ENCODE results near the gene HPGDS.
"Not testable (repeated sequence)": the region's sequence is repeated elsewhere in the genome, so short reads cannot be mapped to it uniquely, and the experiment has no call there.

Gene HPGDS

GRCh38 chr4:94307231-94307871 is 35.3 kb downstream of the HPGDS start:
- no peak for DNase-seq

GRCh38 chr4:94306713-94307112 is 35.9 kb downstream of the HPGDS start:
- DNase-seq: no peak

GRCh38 chr4:94305466-94306225 is 37.0 kb downstream of the HPGDS start:
- DNase-seq: no peak

GRCh38 chr4:94304365-94304971 is 38.2 kb downstream of the HPGDS start:
- peak; percentile 25 for DNase-seq

DNA sequence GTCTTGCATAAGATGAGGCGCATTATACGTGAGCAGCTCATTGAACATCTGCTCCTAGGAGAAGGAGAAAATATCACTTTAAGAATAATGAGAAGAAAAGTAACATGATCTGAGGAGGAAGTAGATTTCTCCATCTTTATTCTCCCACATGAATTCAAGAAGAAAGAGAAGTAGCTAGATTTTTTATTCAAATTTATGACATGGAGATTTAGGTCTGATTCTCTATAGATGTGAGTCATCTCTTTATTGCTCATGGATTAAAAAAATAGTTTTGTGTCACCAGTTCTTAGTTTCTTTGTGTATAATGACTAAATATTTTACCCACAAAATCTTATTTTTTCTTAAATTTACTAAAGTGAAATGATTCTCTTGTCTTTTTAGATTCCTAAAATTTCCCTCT is 40.4 kb downstream of the HPGDS start:
- no peak for DNase-seq

DNA sequence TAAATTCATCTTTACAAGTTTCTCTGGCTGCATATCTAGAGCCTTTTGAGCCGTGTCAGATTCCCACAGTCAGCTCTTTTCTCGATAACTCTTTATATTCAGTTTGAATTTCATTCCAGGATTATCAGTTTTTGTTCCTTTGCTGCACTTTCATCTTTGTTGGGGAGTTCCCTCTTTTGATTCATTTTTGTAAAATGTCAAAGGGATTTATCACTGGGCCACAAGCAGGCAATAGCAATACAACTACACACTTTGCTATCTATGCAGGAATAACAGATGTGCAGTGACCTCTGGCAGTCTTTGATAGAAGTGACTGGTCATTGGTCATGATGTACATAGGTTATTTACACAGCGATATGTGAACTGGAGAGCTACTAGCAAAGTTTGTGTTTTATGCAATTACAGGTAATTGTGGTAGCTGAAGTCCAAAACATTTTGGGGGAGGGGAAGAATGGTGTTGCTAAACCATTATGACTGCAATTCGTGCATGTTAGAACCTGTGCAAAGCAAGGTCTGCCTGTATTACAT is 43.8 kb downstream of the HPGDS start:
- DNase-seq: no peak

DNA sequence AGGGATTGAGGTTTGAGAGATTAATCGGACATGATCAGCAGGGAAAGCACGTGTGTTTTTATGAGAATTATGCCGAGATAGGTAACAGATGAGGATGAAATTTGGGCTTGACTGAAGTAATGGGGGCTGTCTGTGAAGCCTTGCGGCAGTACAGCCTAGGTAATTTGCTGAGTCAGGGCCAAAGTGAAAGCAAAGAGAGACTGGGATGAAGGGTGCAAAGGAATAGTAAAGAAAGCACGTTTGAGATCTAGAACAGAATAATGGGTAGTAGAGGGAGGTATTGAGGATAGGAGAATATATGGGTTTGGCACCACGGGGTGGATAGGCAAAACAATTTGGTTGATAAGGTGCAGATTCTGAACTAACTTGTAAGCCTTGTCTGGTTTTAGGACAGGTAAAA is 47.2 kb downstream of the HPGDS start:
- DNase-seq: not testable (repeated sequence)

DNA sequence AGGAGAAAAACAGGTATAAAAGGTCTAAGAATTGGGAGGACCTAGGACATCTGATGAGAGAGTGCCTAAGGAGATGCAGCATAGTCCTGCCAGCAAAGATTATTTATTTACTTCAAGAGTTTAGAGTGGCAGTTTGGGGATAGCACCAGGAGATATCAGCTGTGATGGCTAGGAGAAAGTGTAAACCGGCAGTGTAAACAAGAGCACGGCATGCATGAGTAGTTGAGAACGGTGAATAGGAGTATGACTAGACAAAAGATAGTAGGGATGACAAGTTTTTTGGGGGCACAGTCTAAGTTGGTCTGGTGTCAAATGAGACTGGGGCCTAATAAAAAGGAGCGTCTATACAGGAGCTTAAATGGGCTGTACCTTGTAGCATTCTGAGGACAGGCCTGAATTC is 48.7 kb downstream of the HPGDS start:
- DNase-seq: not testable (repeated sequence)

DNA sequence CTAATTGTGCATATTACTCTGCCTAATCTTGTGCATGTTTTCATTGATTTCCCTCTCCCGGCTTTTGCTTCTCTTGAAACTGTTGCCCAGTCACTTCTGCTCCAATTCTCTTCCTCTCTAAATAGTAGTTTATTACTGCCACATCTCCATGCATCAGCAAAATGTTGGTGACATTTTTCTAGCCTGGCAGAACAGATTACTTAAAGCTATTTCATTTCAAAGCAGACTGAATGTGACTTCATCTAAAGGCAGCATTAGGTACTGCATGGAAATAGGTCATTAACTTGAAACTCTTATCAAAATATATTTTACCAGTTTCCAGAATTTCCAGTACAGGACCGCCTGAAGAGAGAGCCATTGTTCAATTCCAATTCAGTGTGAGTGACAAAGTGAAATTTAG is 52.4 kb downstream of the HPGDS start:
- no peak for DNase-seq

- no peak for DNase-seq
These were observed 57.0 kb downstream of the HPGDS start for GRCh38 chr4:94285666-94286065.

DNA sequence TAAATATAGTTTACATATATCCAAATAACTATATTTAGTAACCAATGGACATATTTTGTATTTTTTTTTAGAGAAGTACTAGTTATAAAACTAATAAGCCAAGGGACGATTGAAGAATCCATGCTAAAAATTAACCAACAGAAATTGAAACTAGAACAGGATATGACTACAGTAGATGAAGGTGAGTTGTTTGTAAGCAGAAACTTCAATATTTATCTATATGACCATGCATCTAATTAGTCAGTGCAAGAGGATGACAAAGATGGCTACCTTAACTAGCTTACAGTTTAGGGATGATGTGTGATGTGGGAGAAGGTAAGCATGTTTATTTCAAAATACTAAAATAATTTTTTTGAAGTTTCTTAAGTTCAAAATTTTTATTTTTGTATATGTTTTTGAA is 57.7 kb downstream of the HPGDS start:
- no peak for DNase-seq

- no peak for DNase-seq
These were observed 63.9 kb downstream of the HPGDS start for GRCh38 chr4:94278781-94279180.

DNA sequence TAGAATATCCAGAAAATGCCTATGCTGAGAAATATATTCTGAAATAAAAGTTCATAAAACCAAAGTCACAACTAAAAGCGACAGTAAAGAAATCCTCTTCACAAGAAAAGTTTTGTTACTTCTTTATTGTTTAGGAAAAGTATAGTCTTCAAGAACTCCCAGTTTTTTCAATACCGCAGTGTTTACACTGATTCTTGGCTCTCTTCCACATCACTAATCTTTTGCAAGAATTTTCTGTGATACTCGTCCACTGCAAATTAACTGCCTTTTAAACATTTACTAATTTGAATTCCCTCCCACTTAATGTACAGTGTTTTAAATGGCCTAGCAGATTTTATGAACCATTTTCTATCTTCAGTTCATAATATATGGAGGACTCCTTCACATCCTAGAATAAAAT is 65.1 kb downstream of the HPGDS start:
- no peak for DNase-seq

GRCh38 chr4:94276204-94276603 is 66.4 kb downstream of the HPGDS start:
- no peak for DNase-seq

- DNase-seq: no peak
These were observed 67.7 kb downstream of the HPGDS start for GRCh38 chr4:94274912-94275311.

DNA sequence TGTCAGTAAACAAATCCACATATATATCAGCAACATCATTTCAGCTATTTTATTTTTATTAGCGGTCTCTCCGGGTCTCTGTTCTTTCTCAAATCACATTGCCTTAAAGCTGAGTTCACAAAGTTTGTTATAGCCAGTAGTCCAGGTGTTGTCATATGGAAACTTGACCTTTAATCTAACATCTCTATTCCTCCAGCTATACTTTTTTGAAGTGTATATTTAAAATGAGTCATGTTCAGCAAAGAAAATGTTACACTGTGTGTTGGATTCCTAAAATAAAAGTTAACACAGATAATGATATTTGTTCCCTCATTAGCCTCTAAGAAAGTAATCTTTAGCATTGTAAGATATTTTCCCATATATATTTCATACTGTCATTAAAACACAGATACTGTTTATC is 71.4 kb downstream of the HPGDS start:
- DNase-seq: no peak

DNA sequence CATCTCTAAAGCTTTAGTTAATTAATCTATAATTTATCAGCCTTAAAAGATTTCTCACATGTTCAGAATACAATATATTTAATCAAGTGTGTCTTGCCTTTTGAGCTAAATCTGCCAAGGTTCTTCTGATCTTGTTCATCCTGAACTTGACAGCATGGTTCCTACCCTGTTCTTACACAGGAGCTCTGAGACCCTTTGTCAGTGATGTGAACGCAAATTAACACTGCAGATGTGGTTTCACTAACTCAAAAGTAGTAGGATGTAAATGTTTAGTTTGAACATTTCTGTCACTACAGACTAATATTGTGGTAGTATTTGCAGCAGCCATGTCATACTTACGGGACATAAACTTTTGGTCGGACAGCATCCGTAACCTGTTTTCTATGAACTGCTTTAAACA is 75.6 kb downstream of the HPGDS start:
- no peak for DNase-seq

DNA sequence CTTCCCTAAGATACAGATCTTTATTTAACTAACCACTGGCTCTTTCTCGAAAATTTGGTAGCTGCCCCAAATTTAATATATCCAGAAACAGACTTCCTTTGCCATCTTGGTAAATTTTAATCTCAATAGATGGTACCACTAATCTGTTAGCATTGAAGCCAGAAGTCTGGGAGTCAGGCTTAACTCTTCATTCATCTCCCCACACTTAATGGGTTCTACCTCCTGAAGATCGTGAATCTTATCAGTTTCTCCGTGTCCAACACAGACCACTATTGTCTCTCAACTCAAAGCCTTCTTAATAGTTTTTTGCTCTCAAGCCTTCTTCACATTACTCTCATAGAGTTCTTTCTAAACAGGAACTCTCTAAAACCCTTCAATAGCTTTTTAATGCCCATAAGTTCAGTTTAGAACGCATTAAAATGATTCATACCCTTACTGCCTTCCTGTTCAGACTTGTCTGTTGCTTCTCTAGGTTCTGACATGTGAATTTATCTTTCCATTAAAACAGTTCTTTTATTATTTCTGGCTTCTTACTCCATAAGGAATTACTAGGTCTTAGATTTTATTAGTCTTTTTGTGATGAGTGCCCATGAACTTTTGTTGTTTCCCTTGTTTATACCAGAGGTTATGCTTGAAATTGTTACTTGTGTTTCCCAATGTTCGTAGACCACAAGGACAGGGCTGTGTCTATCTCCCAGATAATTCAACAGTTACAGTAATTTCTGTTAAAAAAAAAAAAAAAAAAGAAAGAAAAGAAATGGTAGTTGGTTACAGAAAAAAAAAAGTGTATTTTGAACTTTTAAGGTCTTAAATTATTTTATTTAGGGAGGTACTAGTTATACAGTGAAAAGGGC is 80.2 kb downstream of the HPGDS start:
- DNase-seq: no peak

- no peak for DNase-seq
These were observed 85.8 kb downstream of the HPGDS start for GRCh38 chr4:94256828-94257227.

- DNase-seq: no peak
These were observed 86.4 kb downstream of the HPGDS start for GRCh38 chr4:94256144-94256783.

DNA sequence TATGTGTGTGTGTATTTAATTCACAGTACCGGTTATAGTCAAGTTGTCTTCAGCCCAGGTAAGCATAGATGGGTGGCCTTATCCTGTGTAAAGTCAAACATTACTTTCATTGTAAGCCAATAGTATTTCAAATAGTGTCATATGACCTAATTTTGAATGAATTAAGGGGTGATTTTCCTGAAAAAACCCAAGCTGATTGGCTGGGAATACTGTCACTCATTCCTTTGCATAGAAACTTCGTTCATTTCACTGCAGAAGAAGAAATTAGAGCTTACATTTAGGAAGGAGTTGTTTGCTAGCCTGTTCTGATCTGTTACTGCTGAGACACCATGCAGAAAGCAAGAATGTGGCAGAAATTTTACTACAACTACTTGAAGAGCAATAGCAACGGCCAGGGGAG is 89.6 kb downstream of the HPGDS start:
- no peak for DNase-seq

DNA sequence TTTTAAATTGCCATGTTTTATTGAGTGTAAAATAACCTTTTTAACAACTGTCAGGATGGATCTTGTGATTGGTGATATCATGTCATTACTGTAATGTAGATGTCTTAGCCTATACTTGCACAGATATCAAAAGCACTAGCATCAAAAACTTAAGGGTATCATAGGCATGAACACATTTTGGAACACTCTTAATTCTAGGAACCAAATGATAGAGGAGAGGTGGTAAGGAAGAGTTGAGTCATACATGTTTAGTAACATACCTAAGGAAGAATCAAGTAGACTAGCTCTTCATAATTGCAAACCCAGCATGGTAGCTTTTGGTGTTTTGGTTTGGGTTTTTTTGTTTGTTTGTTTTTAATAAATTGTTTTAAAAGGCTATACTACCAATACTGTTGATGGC is 91.5 kb downstream of the HPGDS start:
- no peak for DNase-seq

All from CD4-positive, alpha-beta T cell treated with Interleukin-12 subunit alpha and Interleukin-12 subunit beta, for 1 hour (primary cell).